NCI-H510A (cell line): Measurements from ENCODE around the gene ZNF180.
A peak's percentile ranks its signal among the peaks of the same experiment; 100 is the strongest.
"Not testable (repeated sequence)": the region's sequence is repeated elsewhere in the genome, so short reads cannot be mapped to it uniquely, and the experiment has no call there.

Experiments used
- DNase-seq: peaks from one replicate; lab custom pipeline; 2025; lab: John Stamatoyannopoulos, UW

ZNF180 gene

DNA sequence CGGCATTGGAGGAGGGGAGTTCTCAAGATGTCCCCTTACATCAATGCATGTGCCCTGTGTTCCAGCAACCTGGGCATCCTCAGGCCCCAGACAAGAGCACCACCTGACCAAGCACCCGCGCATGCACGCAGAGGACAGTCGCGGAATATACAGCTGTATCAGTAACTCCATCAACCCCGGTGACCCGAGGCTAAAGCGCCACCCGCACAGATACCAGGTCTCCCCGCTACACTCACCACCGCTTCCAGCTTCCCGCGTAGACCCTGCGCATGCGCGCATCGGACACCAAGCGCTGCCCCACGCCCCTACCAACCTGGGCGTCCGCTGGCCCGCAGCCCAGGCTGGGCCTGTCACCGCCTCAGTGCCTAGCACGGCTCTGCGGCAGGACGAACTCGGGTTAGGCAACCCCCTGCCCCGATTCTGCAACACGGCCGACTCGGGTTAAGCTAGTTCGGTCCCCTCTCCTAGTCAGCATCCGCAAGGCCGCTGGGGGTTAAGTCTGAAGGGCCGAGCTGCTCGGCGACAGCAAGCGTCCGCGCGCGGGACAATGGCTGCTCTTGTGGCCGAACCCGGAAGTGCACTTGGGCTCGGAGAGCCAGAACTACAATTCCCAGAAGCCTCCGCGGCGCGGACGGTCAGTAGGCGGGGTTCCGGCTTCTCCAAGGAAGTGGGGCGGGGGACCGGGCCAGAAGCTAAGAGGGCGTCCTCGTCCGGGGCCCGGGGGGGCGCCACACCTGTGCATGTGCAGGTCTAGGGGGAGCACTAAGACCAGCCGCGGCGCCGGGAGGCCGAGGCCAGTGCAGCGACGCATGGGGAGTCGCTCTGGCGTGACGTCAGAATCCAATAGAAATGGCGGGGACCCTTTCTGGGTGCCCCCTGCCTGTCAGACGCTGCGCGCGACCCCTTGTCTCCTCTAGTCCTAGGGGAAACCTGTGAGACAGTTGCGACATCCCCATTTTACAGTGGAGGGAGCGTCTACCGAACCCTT lies at the start of gene ZNF180:
TSS of gene ZNF180 (minus strand) at position 561 of the 988 bp plus-strand sequence. CDS start 3,188 bp downstream, outside the sequence.
- peak; percentile 97 for DNase-seq

DNA sequence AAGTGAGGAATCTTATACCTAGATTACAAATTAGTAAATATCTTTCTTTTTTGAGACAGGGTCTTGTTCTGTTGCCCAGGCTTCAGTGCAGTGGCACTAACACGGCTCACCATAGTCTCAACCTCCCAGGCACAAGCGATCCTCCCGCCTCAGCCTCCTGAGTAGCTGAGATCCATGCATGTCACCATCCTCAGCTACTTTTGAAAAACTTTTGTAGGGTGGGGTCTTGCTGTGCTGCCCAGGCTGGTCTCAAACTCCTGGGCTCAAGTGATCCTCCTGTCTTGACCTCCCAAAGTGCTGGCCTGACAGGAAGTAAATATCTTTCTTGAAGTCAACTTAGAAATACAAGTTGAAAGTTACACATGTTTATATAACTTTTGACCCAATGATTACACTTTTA lies 49.2 kb upstream of the ZNF180 start:
- DNase-seq, result no peak

- no peak for DNase-seq
Observed at GRCh38 chr19:44548736-44549135, 48.4 kb upstream of the ZNF180 start.

DNA sequence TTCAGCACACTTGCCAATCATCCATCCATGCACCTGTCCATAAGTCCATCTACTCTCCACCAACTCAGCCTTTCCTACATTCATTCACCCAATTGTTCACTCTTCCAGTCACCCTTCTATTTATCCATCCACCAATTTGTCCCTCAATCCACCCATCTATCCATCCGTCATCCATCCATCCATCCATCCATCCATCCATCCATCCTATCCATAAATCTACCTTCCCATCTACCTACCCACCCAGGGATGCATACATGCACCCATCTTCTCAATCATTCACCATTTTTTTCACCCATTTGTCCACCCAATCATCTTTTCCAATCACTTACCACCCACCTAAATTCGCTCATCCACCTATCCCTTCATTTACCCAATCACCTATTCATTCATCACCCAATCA lies 43.7 kb upstream of the ZNF180 start:
- DNase-seq, result no peak

DNA sequence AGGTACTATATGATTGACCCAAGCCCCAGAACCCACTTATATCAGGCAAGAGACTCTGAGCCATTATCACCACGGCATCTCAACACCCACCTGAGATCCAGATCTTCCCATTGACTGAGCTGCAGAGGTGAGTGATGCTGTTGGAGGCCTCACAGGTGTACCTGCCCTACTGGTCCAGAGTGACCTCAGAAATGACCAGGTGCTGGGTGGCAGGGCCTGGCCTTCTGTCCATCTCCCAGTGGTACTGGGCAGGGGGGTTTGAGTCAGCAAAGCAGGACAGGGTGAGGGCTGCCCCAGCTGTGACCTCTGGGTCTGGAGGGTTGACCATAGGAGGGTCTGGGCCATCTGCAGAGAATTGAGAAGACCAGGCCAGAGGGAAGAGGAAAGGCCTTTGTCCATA lies 42.3 kb upstream of the ZNF180 start:
- DNase-seq, result no peak

DNA sequence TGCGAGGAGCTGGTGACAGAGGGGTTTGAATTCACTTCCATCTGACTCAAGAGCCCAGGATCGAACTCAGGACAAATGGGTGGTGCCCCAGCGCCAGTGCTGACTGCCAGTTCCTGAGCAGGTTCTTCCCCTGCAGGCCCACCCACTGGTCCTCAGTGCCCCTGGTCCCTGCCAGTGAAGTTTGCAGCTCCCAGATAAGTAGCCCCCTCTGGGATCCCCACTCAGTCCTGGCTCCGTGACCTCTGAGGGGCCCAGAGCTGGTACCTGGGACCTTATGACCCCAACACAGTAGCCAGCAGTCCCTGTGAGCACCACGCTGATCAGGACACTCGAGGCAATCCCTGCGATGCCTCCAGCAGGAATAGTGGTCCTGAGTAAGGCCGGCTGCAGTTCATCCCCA lies 40.4 kb upstream of the ZNF180 start:
- DNase-seq, result no peak

DNA sequence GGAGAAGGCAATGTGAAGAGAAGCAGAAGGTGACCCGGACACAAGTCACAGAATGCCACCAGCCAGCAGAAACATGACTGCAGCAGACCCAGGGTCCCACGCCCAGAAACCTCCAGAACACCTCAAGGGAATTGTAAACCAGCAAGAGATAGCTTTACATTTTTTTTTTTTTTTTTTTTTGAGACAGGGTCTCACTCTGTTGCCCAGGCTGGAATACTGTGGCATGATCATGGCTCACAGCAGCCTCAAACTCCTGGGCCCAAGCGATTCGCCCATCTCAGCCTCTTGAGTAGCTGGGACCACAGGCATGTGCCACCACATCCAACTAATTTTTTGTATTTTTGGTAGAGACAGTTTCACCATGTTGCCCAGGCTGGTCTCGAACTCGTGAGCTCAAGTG lies 39.7 kb upstream of the ZNF180 start:
- DNase-seq, result no peak

- no peak for DNase-seq
Observed at GRCh38 chr19:44539236-44539826, 39.0 kb upstream of the ZNF180 start.

DNA sequence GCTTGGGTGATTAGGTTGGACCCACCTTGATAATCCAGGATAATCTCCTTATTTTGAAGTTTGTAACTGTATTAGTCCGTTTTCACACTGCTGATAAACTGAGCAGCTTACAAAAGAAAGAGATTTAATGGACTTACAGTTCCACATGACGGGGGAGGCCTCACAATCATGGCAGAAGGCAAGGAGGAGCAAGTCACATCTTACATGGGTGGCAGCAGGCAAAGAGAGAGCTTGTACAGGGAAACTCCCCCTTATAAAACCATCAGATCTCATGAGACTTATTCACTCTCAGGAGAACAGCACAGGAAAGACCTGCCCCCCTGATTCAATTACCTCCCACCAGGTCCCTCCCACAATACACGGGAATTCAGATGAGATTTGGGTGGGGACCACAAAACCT lies 35.0 kb upstream of the ZNF180 start:
- not testable (repeated sequence) for DNase-seq

DNA sequence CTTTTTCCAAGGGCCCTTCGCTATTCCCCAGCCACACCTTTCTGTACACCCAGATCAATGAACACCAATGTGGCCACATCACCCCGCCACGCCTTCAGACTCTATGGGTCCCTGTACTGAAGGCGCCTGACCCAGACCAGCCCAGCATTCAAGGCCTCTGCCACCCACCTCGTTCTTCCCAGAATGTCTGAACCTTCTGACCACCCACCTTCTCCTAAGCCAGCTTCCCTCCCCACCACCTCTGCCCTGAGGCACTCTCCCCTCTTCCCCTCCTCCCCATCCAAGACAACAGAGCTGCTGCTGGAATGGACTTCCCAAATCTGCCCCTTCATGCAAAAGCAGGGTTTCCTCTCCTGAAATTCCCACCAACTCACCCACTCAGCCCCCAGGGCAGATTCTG lies 32.5 kb upstream of the ZNF180 start:
- no peak for DNase-seq

- DNase-seq, result no peak
Observed at GRCh38 chr19:44530777-44531176, 30.5 kb upstream of the ZNF180 start.

DNA sequence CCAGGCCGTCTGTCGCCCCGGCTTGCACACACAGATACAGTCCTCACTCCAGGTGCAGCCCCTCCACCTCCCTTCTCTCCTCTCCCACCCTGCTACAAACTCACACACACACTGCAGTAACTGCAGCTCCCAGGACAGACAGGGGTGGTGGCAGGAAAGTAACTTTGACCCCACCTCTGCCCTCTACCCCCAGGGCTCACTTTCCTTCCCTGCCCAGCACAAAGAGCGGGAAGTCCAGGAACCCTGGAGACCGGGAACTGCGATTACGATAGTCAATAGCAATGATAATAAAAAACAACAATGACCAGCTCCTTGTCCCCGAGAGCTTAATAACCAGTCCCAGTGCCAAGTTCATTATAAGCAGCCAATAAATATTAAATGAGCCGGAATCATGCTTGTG lies 29.2 kb upstream of the ZNF180 start, which contains the start of gene CEACAM20:
TSS of gene CEACAM20 (minus strand) at position 140 of the 400 bp plus-strand sequence. CDS start 166 bp downstream, outside the sequence.
- no peak for DNase-seq

- DNase-seq, result no peak
Observed at GRCh38 chr19:44527554-44527953, 27.2 kb upstream of the ZNF180 start.

DNA sequence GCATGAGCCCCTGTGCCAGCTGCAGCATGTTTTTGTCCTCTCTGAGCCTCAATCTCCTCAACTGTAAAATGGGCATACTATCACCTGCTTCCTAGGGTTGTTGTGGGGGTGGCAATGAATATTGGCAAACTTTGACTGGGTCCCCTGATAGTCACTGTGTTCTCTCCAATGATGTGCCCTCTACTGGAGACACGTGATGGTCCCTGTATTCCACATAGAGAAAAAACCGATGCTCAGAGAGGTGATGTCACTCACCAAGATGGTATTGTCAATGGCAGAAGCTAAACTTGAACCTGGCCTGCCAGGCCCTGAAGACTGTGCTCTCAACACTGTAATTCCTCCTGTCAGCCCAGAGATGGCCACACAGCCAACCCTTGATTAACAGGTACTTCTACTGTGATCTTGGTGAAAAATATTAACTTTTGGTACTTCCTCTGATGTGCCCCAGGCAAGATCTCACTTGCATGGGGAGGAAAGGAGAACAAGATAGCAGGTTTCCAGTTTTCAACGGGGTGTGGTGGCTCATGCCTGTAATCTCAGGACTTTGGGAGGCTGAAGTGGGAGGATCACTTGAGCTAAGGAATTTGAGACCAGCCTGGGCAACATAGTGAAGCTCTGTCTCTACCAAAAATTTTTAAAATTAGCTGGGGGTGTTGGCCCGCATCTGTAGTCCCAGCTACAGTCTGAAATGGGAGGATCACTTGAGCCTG lies 25.6 kb upstream of the ZNF180 start:
- DNase-seq, result no peak

GRCh38 chr19:44521370-44521769 lies 21.0 kb upstream of the ZNF180 start:
- DNase-seq, result no peak

- no peak for DNase-seq
Observed at GRCh38 chr19:44517146-44517545, 16.8 kb upstream of the ZNF180 start.

GRCh38 chr19:44515907-44516306 lies 15.6 kb upstream of the ZNF180 start:
- DNase-seq, result no peak

DNA sequence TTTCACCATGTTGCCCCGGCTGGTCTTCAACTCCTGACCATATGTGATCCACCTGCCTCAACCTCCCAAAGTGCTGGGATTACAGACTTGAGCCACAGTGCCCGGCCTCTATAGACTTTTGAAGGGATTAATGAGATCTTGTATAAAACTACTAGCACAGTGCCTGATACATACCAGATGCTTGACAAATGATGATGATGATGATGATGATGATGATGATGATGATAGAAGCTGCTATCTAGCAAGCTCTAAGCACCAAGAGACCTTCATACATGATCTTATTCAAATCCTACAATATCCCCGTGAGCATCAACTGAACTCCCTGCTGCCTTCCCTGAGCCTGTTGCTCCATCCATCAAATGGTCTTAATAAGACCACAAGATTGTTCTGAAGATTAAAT lies 14.7 kb upstream of the ZNF180 start:
- no peak for DNase-seq

DNA sequence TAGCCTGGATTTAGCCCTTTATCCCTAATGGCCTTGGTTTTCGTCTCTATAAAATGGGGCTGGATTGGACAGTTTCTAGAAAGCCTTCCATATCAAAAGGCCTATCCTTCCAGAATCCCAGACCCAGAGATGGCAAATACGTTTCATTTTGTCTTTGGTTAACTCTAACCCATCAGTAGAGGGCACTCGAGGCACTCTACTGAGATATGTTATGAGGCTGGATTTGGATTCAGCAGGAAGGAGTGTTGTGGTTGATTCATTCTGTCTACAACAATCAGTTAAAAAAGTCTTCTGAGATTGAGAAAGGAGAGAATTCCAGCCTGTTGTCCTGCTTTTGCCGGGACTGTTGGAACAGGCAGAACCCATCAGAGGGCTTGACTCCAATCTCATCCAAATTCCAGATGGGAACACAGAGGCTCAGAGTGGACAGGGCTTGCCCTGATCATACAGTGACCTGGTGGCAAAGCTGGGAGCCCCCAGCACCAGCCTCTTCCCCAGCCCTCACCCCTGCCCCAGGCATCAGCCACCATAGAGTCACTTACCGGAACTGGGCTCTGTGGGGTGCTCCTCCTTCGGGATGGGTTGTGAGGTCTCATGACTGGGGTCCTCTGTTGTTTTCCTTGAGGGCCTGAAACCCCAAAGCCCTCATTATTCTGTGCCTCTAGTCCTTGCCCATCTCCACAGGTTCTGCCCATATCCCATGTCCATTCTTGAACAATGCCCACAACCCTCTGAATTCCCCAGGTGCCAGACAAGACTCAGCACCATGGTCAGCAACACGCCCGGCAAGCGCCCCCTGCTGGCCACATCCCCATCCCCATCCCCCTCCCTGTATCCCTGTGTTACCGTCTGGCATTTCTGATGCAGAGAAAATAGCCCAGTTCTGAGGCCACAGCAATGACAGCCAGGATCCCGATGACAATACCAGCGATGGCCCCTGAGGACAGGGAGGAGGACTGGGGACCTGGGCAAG lies 12.3 kb upstream of the ZNF180 start:
- DNase-seq, result no peak

DNA sequence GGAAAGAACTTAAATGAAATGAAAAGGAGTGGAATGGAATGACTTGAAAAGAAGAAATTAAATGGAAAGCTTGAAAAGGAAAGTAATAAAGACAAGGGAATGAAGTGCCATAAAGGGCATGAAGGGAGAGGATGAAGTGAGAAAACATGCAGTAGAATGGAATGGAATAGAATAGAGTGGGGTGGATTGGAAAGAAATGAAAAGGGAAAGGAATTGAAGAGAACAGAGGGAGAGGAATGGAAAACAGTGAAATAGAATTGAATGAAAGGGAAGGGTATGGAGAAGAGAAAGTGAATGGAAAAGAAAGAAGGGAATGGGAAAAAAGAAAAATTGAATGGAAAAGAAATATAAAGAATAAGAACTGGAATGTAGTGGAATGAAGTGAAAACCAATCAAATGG lies 9.2 kb upstream of the ZNF180 start:
- DNase-seq, result no peak

GRCh38 chr19:44499559-44499958 lies 763 bp downstream of the ZNF180 start:
- no peak for DNase-seq
